OCI-LY7 (cell line): ENCODE results near the gene PSAPL1. TPM values are rescaled to one million over a fixed set of nuclear protein-coding genes. Genes with fewer than 3 reads are reported as not detected.

Experiments
- Bru-seq: library from RNA; stranded (reverse); fragments of 400-500 nt; gene quantifications from one replicate; lab custom pipeline; 2021; lab: Mats Ljungman, UMichigan
- BruChase-seq, 2 experiments: library from RNA; stranded (reverse); fragments of 400-500 nt; gene quantifications; one replicate each; lab custom pipeline; 2021; lab: Mats Ljungman, UMichigan
- BruUV-seq: library from RNA; stranded (reverse); fragments of 400-500 nt; replicated peaks from 2 replicates; lab custom pipeline; 2021; lab: Mats Ljungman, UMichigan
- CTCF ChIA-PET: fragments of 300-600 bp; sonication (Branson Sonifier 250); formaldehyde crosslinking; loops from one replicate; lab custom pipeline; 2022; ENCODE audit warnings: antibody characterized with exemption; ENCODE audit not compliant: unreplicated experiment; lab: Charles Lee
- POLR2A ChIA-PET: fragments of 300-600 bp; sonication (Branson Sonifier 250); formaldehyde crosslinking; loops from one replicate; lab custom pipeline; 2022; ENCODE audit warnings: antibody characterized with exemption; lab: Charles Lee
- DNase-seq: peaks from one replicate; pipeline ENCODE4 v3.0.0-alpha.2; 2015; ENCODE audit warnings: low spot score
- H2AFZ ChIP-seq: fragments of 200-600 bp; sonication (generic), shearing (Covaris generic); 2 replicates; pipeline ENCODE4 v1.6.1; 2014; ENCODE audit warnings: mild to moderate bottlenecking, antibody characterized with exemption, low read length, moderate library complexity
- H3K27ac ChIP-seq: fragments of 200-600 bp; sonication (generic); 2 replicates; pipeline ENCODE4 v1.5.1; 2014; ENCODE audit warnings: mixed run types, low read depth, mild to moderate bottlenecking, moderate library complexity, low read length, inconsistent platforms; ENCODE audit not compliant: poor library complexity, severe bottlenecking
- H3K36me3 ChIP-seq: fragments of 200-600 bp; sonication (generic); 2 replicates; pipeline ENCODE4 v1.6.1; 2014; ENCODE audit warnings: mild to moderate bottlenecking, antibody characterized with exemption, low read length, moderate library complexity, mixed read lengths; ENCODE audit not compliant: insufficient read depth
- H3K4me1 ChIP-seq: fragments of 200-600 bp; sonication (generic); 2 replicates; pipeline ENCODE4 v1.5.1; 2014; ENCODE audit warnings: mild to moderate bottlenecking, low read length; ENCODE audit not compliant: insufficient read depth, poor library complexity, severe bottlenecking
- H3K4me2 ChIP-seq: fragments of 200-600 bp; sonication (generic); 2 replicates; pipeline ENCODE4 v1.6.1; 2014; ENCODE audit warnings: mild to moderate bottlenecking, low read length
- H3K4me3 ChIP-seq: fragments of 200-600 bp; sonication (generic); 2 replicates; pipeline ENCODE4 v1.5.1; 2014; ENCODE audit warnings: mild to moderate bottlenecking, low read depth, low read length; ENCODE audit not compliant: poor library complexity, severe bottlenecking
- H3K79me2 ChIP-seq: fragments of 200-600 bp; sonication (generic); 2 replicates; pipeline ENCODE4 v1.6.1; 2016; ENCODE audit warnings: low read depth, mild to moderate bottlenecking, low read length, moderate library complexity, mixed read lengths; ENCODE audit not compliant: insufficient read depth
- H3K9me2 ChIP-seq: fragments of 200-600 bp; sonication (generic); 2 replicates; pipeline ENCODE4 v1.6.1; 2016; ENCODE audit warnings: mild to moderate bottlenecking, low read length, mixed read lengths; ENCODE audit not compliant: insufficient read depth
- H3K9me3 ChIP-seq: fragments of 200-600 bp; sonication (generic); 2 replicates; pipeline ENCODE4 v1.6.1; 2014; ENCODE audit warnings: mild to moderate bottlenecking, mixed run types, low read length, mixed read lengths
- H4K20me1 ChIP-seq: fragments of 200-600 bp; sonication (generic); 2 replicates; pipeline ENCODE4 v1.6.1; 2014; ENCODE audit warnings: mild to moderate bottlenecking, antibody characterized with exemption, low read length, moderate library complexity, mixed read lengths; ENCODE audit not compliant: insufficient read depth
- EZH2phosphoT487 ChIP-seq: fragments of 200-600 bp; sonication (generic); IDR thresholded peaks from 2 replicates; pipeline ENCODE4 v1.6.1; 2018; ENCODE audit warnings: low read depth, borderline replicate concordance, mild to moderate bottlenecking, mixed run types, antibody characterized with exemption, low read length, moderate library complexity, mixed read lengths
- intact Hi-C: fragments of 100-400 bp; cut with micrococcal nuclease; formaldehyde crosslinking; loops from one replicate; pipeline ENCODE4 v1.10.0; 2022; ENCODE audit not compliant: unreplicated experiment
- long read RNA-seq: library from polyadenylated mRNA; stranded (forward); transcript quantifications from one replicate; pipeline ENCODE4 v2.0.0, GENCODE V29; 2022
- total RNA-seq, 2 experiments: library from RNA; depleted of rRNA in 1 of 2; stranded (reverse); fragments of >200 nt in 1 of 2; shearing (Covaris generic) in 1 of 2; gene quantifications; 2 replicates each; pipeline ENCODE4 v1.2.3, GENCODE V29; 2014 to 2022
- TF ChIP-seq, protein P1 (sequence below): fragments of 200-600 bp; sonication (generic); conservative IDR thresholded peaks from 2 replicates; pipeline ENCODE4 v1.5.1; 2014; ENCODE audit warnings: mild to moderate bottlenecking, antibody characterized with exemption, low read length, moderate library complexity, mixed read lengths

PSAPL1 gene, protein sequence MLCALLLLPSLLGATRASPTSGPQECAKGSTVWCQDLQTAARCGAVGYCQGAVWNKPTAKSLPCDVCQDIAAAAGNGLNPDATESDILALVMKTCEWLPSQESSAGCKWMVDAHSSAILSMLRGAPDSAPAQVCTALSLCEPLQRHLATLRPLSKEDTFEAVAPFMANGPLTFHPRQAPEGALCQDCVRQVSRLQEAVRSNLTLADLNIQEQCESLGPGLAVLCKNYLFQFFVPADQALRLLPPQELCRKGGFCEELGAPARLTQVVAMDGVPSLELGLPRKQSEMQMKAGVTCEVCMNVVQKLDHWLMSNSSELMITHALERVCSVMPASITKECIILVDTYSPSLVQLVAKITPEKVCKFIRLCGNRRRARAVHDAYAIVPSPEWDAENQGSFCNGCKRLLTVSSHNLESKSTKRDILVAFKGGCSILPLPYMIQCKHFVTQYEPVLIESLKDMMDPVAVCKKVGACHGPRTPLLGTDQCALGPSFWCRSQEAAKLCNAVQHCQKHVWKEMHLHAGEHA
- not detected in 2 replicates for total RNA-seq (2014; rRNA removed; shearing (Covaris generic))
- not detected in 2 replicates for total RNA-seq (2022)
- Bru-seq, nascent RNA = not detected
- BruChase-seq, experiment 1, labeled RNA remaining after a 6-hour chase = not detected
- BruChase-seq, experiment 2, labeled RNA remaining after a 2-hour chase = not detected
- long read RNA-seq = 0 reads

- Histone ChIP-seq H3K36me3 (no peaks in the 10 kb centered on the region), H3K79me2 (no peaks in the 10 kb centered on the region), H3K9me3 (no peaks in the 10 kb centered on the region), H3K27ac (no peak within 1 kb of the TSS), H2AFZ (no peak within 1 kb of the TSS), H3K4me3 (no peak within 1 kb of the TSS), H3K4me1 (no peaks in the 10 kb centered on the region), H3K9me2 (no peaks in the 10 kb centered on the region), H3K4me2 (no peak within 1 kb of the TSS), H4K20me1 (no peaks in the 10 kb centered on the region)
- POLR2A ChIA-PET = no interaction called here
- TF ChIP-seq EZH2phosphoT487 = no peak
- TF ChIP-seq, protein P1, sequence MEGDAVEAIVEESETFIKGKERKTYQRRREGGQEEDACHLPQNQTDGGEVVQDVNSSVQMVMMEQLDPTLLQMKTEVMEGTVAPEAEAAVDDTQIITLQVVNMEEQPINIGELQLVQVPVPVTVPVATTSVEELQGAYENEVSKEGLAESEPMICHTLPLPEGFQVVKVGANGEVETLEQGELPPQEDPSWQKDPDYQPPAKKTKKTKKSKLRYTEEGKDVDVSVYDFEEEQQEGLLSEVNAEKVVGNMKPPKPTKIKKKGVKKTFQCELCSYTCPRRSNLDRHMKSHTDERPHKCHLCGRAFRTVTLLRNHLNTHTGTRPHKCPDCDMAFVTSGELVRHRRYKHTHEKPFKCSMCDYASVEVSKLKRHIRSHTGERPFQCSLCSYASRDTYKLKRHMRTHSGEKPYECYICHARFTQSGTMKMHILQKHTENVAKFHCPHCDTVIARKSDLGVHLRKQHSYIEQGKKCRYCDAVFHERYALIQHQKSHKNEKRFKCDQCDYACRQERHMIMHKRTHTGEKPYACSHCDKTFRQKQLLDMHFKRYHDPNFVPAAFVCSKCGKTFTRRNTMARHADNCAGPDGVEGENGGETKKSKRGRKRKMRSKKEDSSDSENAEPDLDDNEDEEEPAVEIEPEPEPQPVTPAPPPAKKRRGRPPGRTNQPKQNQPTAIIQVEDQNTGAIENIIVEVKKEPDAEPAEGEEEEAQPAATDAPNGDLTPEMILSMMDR = no peak
- BruUV-seq = no TSS peak
- no peak for DNase-seq
- CTCF ChIA-PET = no interaction called here
- intact Hi-C loops = no loop called here
These were observed at the start of gene PSAPL1 for GRCh38 chr4:7434766-7435150. Gene PSAPL1, minus strand, starts transcription at chr4:7434930. Its CDS starts 51 bp downstream, at chr4:7434879.

DNA sequence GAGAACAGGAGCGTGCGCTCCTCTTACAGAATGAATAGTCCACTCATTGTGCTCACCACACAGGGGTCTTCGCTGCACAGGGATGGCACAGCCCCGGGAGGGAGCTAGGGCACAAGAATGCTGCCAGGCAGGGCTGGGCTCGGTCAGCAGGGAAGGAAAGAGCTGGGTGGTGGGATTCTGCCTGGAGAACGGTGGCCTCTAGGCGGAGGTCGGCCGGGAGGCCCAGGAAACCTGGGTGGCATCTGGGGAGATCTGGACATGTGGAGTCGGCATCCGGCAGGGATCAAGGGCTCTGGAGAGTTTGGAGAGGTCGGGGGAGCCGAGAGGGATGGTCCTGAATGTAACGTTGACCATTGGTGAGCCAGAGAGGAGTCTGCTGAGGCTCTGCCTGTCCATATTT lies 46.5 kb upstream of the PSAPL1 start:
- Histone ChIP-seq H3K4me1 (no peaks in the 10 kb centered on the region), H2AFZ (no peak overlapping the region), H3K9me3 (no peaks in the 10 kb centered on the region), H3K79me2 (no peaks in the 10 kb centered on the region), H3K4me2 (no peak overlapping the region), H3K4me3 (no peak overlapping the region), H3K27ac (no peak overlapping the region), H3K36me3 (no peaks in the 10 kb centered on the region), H4K20me1 (no peaks in the 10 kb centered on the region), H3K9me2 (no peaks in the 10 kb centered on the region)
- CTCF ChIA-PET = no interaction called here
- POLR2A ChIA-PET = no interaction called here
- no peak for DNase-seq
- TF ChIP-seq, protein P1 = no peak
- no peak for TF ChIP-seq EZH2phosphoT487
- intact Hi-C loops = no loop called here
- no TSS peak for BruUV-seq
